Measurements from ENCODE around the gene ELANE. TPM values are rescaled to one million over a fixed set of nuclear protein-coding genes. Genes with fewer than 3 reads are reported as not detected.
"Not testable (repeated sequence)": the region's sequence is repeated elsewhere in the genome, so short reads cannot be mapped to it uniquely, and the experiment has no call there.

ELANE gene
- total and polyA plus RNA-seq, 4 donors, result 0.17 to 37.4 (median 1.8) TPM

- WGBS, result 95% methylated on average over 2 of the region's 2 CpGs
- no peak overlapping the region for H3K27ac ChIP-seq (ENCODE audit: low read depth in 1 of 2, low read length in 2 of 2)
These were observed 35.6 kb upstream of the ELANE start for GRCh38 chr19:816500-816857.

GRCh38 chr19:820212-820611 lies 31.9 kb upstream of the ELANE start:
- H3K9ac ChIP-seq (ENCODE audit: low read depth in 1 of 2, low read length in 2 of 2); H3K4me3 ChIP-seq (ENCODE audit: low read depth in 1 of 3, low read length in 3 of 3); H3K27me3 ChIP-seq (ENCODE audit: control insufficient read depth in 4 of 4, insufficient read depth in 4 of 4, low read length in 3 of 4); H3K4me1 ChIP-seq (ENCODE audit: control insufficient read depth in 4 of 4, insufficient read depth in 4 of 4, low read length in 3 of 4); H3K9me3 ChIP-seq (ENCODE audit: control insufficient read depth in 4 of 4, low read length in 3 of 4); DNase-seq (ENCODE audit: low spot score); H3K27ac ChIP-seq (ENCODE audit: low read depth in 1 of 2, low read length in 2 of 2); H3K36me3 ChIP-seq (ENCODE audit: control insufficient read depth in 4 of 4, insufficient read depth in 3 of 4, low read depth in 1 of 4, low read length in 3 of 4): not testable (repeated sequence)
- 97% methylated on average over 5 of the region's 5 CpGs for whole genome bisulfite sequencing

More at GRCh38 chr19:816500-816857, 35.6 kb upstream of the ELANE start:
- Histone ChIP-seq H3K9me3 (ENCODE audit: control insufficient read depth in 4 of 4, low read length in 3 of 4) (no peaks in the 10 kb centered on the region), H3K4me1 (ENCODE audit: control insufficient read depth in 4 of 4, insufficient read depth in 4 of 4, low read length in 3 of 4) (peaks cover 0 to 5% (median 0%) of the 10 kb centered on the region in 4 donors), H3K36me3 (ENCODE audit: control insufficient read depth in 4 of 4, insufficient read depth in 3 of 4, low read depth in 1 of 4, low read length in 3 of 4) (peaks cover 0 to 7% (median 6%) of the 10 kb centered on the region in 4 donors), H3K9ac (ENCODE audit: low read depth in 1 of 2, low read length in 2 of 2) (no peak overlapping the region), H3K27me3 (ENCODE audit: control insufficient read depth in 4 of 4, insufficient read depth in 4 of 4, low read length in 3 of 4) (no peaks in the 10 kb centered on the region), H3K4me3 (ENCODE audit: low read depth in 1 of 3, low read length in 3 of 3) (no peak overlapping the region)
- no peak for TF ChIP-seq NR2F2 (IDR thresholded peaks at IDR 0.05)
- no peak for TF ChIP-seq HNF4A (conservative IDR thresholded peaks at IDR 0.05)
- TF ChIP-seq JUND (IDR thresholded peaks at IDR 0.05), result no peak
- TF ChIP-seq RXRA (IDR thresholded peaks at IDR 0.05), result no peak
- TF ChIP-seq GABPA (IDR thresholded peaks at IDR 0.05 in 1 of 2, conservative IDR thresholded peaks at IDR 0.05 in 1 of 2), result no peak
- TF ChIP-seq HNF4G (IDR thresholded peaks at IDR 0.05), result no peak
- TF ChIP-seq CTCF (IDR thresholded peaks at IDR 0.05; ENCODE audit: low read depth, low read length, missing input control), result no peak
- no peak for DNase-seq (ENCODE audit: low spot score)

GRCh38 chr19:821231-821824 lies 30.8 kb upstream of the ELANE start:
- Histone ChIP-seq H3K9me3 (ENCODE audit: control insufficient read depth in 4 of 4, low read length in 3 of 4) (no peaks in the 10 kb centered on the region), H3K4me1 (ENCODE audit: control insufficient read depth in 4 of 4, insufficient read depth in 4 of 4, low read length in 3 of 4) (peaks cover 0 to 8% (median 0%) of the 10 kb centered on the region in 4 donors), H3K9ac (ENCODE audit: low read depth in 1 of 2, low read length in 2 of 2) (no peak overlapping the region), H3K4me3 (ENCODE audit: low read depth in 1 of 3, low read length in 3 of 3) (peak overlapping the region in 1 of 3 donors; percentile 45), H3K36me3 (ENCODE audit: control insufficient read depth in 4 of 4, insufficient read depth in 3 of 4, low read depth in 1 of 4, low read length in 3 of 4) (no peaks in the 10 kb centered on the region), H3K27ac (ENCODE audit: low read depth in 1 of 2, low read length in 2 of 2) (no peak overlapping the region), H3K27me3 (ENCODE audit: control insufficient read depth in 4 of 4, insufficient read depth in 4 of 4, low read length in 3 of 4) (peaks cover 0 to 6% (median 1%) of the 10 kb centered on the region in 4 donors)
- TF ChIP-seq FOXA2 (IDR thresholded peaks at IDR 0.05) (no peak), MAX (IDR thresholded peaks at IDR 0.05) (no peak), HNF4A (conservative IDR thresholded peaks at IDR 0.05) (no peak), CTCF (IDR thresholded peaks at IDR 0.05; ENCODE audit: low read depth, low read length, missing input control) (no peak), EGR1 (IDR thresholded peaks at IDR 0.05; ENCODE audit: low read depth in 2 of 2) (no peak), ZBTB33 (IDR thresholded peaks at IDR 0.05) (no peak), TAF1 (conservative IDR thresholded peaks at IDR 0.05) (no peak), RAD21 (IDR thresholded peaks at IDR 0.05) (no peak), HNF4G (IDR thresholded peaks at IDR 0.05) (no peak), JUND (IDR thresholded peaks at IDR 0.05) (no peak), YY1 (IDR thresholded peaks at IDR 0.05) (no peak), FOXA1 (IDR thresholded peaks at IDR 0.05) (no peak), GABPA (IDR thresholded peaks at IDR 0.05 in 1 of 2, conservative IDR thresholded peaks at IDR 0.05 in 1 of 2) (no peak), SP1 (IDR thresholded peaks at IDR 0.05) (no peak), ATF3 (IDR thresholded peaks at IDR 0.05) (no peak), RXRA (IDR thresholded peaks at IDR 0.05) (no peak), REST (IDR thresholded peaks at IDR 0.05) (no peak), NR2F2 (IDR thresholded peaks at IDR 0.05) (no peak)
- WGBS, result 3% methylated on average over 64 of the region's 64 CpGs
- DNase-seq (ENCODE audit: low spot score), result no peak
